ENCODE results near the gene EYA2.
"Not testable (repeated sequence)": the region's sequence is repeated elsewhere in the genome, so short reads cannot be mapped to it uniquely, and the experiment has no call there.

Gene EYA2

GRCh38 chr20:46894971-46895905 lies 595 bp downstream of the EYA2 start:
- no peak for DNase-seq (ENCODE audit: low read depth, low spot score)

- no peak for DNase-seq (ENCODE audit: low read depth, low spot score)
Measured at GRCh38 chr20:46895906-46896242, 1.2 kb downstream of the EYA2 start.

- DNase-seq (ENCODE audit: low read depth, low spot score) = no peak
Measured at GRCh38 chr20:46897328-46897880, 2.8 kb downstream of the EYA2 start.

- no peak for DNase-seq (ENCODE audit: low read depth, low spot score)
Measured at GRCh38 chr20:46898423-46898822, 3.8 kb downstream of the EYA2 start.

- DNase-seq (ENCODE audit: low read depth, low spot score) = no peak
Measured at GRCh38 chr20:46899621-46900020, 5.0 kb downstream of the EYA2 start.

GRCh38 chr20:46900086-46900485 lies 5.4 kb downstream of the EYA2 start:
- DNase-seq (ENCODE audit: low read depth, low spot score) = no peak

GRCh38 chr20:46900826-46901225 lies 6.2 kb downstream of the EYA2 start:
- DNase-seq (ENCODE audit: low read depth, low spot score) = no peak

GRCh38 chr20:46901638-46902037 lies 7.0 kb downstream of the EYA2 start:
- DNase-seq (ENCODE audit: low read depth, low spot score) = no peak

GRCh38 chr20:46903256-46903655 lies 8.6 kb downstream of the EYA2 start:
- DNase-seq (ENCODE audit: low read depth, low spot score) = no peak

- DNase-seq (ENCODE audit: low read depth, low spot score) = no peak
Measured at GRCh38 chr20:46903937-46904336, 9.3 kb downstream of the EYA2 start.

- no peak for DNase-seq (ENCODE audit: low read depth, low spot score)
Measured at GRCh38 chr20:46905364-46906125, 10.9 kb downstream of the EYA2 start.

GRCh38 chr20:46913329-46914044 lies 18.8 kb downstream of the EYA2 start:
- DNase-seq (ENCODE audit: low read depth, low spot score) = no peak

GRCh38 chr20:46914789-46915379 lies 20.2 kb downstream of the EYA2 start:
- no peak for DNase-seq (ENCODE audit: low read depth, low spot score)

- DNase-seq (ENCODE audit: low read depth, low spot score) = no peak
Measured at GRCh38 chr20:46915575-46916257, 21.1 kb downstream of the EYA2 start.

- no peak for DNase-seq (ENCODE audit: low read depth, low spot score)
Measured at GRCh38 chr20:46916258-46916603, 21.6 kb downstream of the EYA2 start.

- DNase-seq (ENCODE audit: low read depth, low spot score) = no peak
Measured at GRCh38 chr20:46917155-46917554, 22.5 kb downstream of the EYA2 start.

- DNase-seq (ENCODE audit: low read depth, low spot score) = no peak
Measured at GRCh38 chr20:46920114-46920513, 25.5 kb downstream of the EYA2 start.

GRCh38 chr20:46922841-46923240 lies 28.2 kb downstream of the EYA2 start:
- DNase-seq (ENCODE audit: low read depth, low spot score) = not testable (repeated sequence)

- no peak for DNase-seq (ENCODE audit: low read depth, low spot score)
Measured at GRCh38 chr20:46923550-46923949, 28.9 kb downstream of the EYA2 start.

- DNase-seq (ENCODE audit: low read depth, low spot score) = no peak
Measured at GRCh38 chr20:46928580-46929132, 34.0 kb downstream of the EYA2 start.

GRCh38 chr20:46929902-46930301 lies 35.3 kb downstream of the EYA2 start:
- no peak for DNase-seq (ENCODE audit: low read depth, low spot score)
